ENCODE results near the gene SOX18.

DNA sequence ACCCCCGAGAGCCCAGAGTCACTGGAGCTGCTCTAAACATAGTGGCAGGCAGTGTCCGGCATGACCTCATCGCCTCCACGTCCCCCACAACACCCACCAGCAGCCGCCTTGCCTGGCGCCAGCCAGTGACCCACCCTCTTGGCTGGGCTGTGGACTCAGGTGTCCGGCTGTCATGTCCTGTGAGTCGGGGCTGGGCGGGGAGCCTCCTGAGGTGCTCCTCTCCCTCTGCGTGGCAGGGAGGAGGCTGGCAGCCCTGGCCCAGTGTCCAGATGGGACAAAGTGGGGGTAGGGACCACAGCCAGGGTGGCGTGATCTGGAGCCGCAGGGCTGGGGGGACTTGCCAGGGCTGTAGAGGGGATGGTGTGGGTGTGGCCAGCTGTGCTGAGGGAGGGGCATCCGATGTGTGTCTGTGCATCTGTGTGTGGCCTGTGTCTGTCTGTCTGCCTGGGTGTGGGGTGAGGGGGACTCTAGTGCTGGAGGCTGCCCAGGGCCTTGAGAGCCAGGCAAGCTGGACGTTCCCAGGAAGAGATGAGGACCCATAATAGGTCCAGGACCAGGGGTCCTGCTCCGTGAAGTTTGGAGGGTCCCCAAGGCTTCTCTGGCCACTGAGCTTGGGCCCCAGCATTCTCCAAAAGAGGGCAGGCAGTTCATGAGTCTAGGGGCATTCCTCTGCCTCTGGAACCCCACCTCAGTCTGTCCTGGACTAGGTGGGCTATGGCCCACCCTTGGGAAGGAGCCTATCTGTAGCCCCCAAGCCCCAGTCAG is 2.3 kb upstream of the SOX18 start:
- TF ChIP-seq, protein P1, sequence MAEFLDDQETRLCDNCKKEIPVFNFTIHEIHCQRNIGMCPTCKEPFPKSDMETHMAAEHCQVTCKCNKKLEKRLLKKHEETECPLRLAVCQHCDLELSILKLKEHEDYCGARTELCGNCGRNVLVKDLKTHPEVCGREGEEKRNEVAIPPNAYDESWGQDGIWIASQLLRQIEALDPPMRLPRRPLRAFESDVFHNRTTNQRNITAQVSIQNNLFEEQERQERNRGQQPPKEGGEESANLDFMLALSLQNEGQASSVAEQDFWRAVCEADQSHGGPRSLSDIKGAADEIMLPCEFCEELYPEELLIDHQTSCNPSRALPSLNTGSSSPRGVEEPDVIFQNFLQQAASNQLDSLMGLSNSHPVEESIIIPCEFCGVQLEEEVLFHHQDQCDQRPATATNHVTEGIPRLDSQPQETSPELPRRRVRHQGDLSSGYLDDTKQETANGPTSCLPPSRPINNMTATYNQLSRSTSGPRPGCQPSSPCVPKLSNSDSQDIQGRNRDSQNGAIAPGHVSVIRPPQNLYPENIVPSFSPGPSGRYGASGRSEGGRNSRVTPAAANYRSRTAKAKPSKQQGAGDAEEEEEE (CRISPR knock-in tag; IDR thresholded peaks at IDR 0.05; ENCODE audit: borderline replicate concordance) = no peak
- TF ChIP-seq SMAD9 (CRISPR knock-in tag; IDR thresholded peaks at IDR 0.05) (no peak), ZFP36L2 (CRISPR knock-in tag; IDR thresholded peaks at IDR 0.05) (no peak), ELF4 (CRISPR knock-in tag; IDR thresholded peaks at IDR 0.05; ENCODE audit: borderline replicate concordance) (no peak), POLR2A (IDR thresholded peaks at IDR 0.05; ENCODE audit: insufficient read depth in 1 of 2, low read depth in 2 of 2, low read length in 2 of 2) (no peak), TAF15 (IDR thresholded peaks at IDR 0.05; ENCODE audit: low read depth, low read length, poor library complexity, severe bottlenecking) (no peak)
- TF ChIP-seq, protein P2, sequence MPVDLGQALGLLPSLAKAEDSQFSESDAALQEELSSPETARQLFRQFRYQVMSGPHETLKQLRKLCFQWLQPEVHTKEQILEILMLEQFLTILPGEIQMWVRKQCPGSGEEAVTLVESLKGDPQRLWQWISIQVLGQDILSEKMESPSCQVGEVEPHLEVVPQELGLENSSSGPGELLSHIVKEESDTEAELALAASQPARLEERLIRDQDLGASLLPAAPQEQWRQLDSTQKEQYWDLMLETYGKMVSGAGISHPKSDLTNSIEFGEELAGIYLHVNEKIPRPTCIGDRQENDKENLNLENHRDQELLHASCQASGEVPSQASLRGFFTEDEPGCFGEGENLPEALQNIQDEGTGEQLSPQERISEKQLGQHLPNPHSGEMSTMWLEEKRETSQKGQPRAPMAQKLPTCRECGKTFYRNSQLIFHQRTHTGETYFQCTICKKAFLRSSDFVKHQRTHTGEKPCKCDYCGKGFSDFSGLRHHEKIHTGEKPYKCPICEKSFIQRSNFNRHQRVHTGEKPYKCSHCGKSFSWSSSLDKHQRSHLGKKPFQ (CRISPR knock-in tag; IDR thresholded peaks at IDR 0.05; ENCODE audit: insufficient replicate concordance) = no peak
- TF ChIP-seq, protein P3, sequence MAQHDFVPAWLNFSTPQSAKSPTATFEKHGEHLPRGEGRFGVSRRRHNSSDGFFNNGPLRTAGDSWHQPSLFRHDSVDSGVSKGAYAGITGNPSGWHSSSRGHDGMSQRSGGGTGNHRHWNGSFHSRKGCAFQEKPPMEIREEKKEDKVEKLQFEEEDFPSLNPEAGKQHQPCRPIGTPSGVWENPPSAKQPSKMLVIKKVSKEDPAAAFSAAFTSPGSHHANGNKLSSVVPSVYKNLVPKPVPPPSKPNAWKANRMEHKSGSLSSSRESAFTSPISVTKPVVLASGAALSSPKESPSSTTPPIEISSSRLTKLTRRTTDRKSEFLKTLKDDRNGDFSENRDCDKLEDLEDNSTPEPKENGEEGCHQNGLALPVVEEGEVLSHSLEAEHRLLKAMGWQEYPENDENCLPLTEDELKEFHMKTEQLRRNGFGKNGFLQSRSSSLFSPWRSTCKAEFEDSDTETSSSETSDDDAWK (CRISPR knock-in tag; IDR thresholded peaks at IDR 0.05) = no peak
- TF ChIP-seq, protein P4, sequence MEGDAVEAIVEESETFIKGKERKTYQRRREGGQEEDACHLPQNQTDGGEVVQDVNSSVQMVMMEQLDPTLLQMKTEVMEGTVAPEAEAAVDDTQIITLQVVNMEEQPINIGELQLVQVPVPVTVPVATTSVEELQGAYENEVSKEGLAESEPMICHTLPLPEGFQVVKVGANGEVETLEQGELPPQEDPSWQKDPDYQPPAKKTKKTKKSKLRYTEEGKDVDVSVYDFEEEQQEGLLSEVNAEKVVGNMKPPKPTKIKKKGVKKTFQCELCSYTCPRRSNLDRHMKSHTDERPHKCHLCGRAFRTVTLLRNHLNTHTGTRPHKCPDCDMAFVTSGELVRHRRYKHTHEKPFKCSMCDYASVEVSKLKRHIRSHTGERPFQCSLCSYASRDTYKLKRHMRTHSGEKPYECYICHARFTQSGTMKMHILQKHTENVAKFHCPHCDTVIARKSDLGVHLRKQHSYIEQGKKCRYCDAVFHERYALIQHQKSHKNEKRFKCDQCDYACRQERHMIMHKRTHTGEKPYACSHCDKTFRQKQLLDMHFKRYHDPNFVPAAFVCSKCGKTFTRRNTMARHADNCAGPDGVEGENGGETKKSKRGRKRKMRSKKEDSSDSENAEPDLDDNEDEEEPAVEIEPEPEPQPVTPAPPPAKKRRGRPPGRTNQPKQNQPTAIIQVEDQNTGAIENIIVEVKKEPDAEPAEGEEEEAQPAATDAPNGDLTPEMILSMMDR (CRISPR knock-in tag; IDR thresholded peaks at IDR 0.05) = no peak
- TF ChIP-seq, protein P5, sequence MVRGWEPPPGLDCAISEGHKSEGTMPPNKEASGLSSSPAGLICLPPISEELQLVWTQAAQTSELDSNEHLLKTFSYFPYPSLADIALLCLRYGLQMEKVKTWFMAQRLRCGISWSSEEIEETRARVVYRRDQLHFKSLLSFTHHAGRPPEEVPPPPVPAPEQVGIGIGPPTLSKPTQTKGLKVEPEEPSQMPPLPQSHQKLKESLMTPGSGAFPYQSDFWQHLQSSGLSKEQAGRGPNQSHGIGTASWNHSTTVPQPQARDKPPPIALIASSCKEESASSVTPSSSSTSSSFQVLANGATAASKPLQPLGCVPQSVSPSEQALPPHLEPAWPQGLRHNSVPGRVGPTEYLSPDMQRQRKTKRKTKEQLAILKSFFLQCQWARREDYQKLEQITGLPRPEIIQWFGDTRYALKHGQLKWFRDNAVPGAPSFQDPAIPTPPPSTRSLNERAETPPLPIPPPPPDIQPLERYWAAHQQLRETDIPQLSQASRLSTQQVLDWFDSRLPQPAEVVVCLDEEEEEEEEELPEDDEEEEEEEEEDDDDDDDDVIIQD (CRISPR knock-in tag; IDR thresholded peaks at IDR 0.05; ENCODE audit: low read depth) = no peak

Measured in HepG2 (cell line).